ENCODE results near the gene ZNF74. TPM values are rescaled to one million over a fixed set of nuclear protein-coding genes. Genes with fewer than 3 reads are reported as not detected.

The ZNF74 gene
- total RNA-seq, 1 donor from 2014 or later: 12.3 TPM

DNA sequence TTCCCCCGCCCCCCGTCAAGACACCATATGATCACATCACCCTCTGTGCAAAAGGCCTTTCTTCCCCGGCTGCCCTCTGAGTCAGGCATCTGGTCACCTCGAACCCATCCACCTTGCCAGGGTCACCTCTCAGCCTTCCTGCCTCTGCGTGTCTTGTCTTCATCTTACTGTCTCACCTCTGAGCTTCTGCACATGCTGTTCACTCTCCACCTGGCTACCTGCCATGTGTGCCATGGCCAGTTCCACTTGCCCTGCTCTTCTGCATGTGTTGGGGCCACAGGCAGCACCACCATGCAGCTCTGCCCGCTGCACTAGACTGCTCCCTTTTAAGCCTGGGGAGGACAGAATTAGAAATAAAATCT is 9.8 kb downstream of the ZNF74 start:
- H3K36me3 ChIP-seq: peaks cover 63% of the 10 kb centered on the region
- ATAC-seq: no peak
- intact Hi-C loops (cut with DNase I): no loop called here

DNA sequence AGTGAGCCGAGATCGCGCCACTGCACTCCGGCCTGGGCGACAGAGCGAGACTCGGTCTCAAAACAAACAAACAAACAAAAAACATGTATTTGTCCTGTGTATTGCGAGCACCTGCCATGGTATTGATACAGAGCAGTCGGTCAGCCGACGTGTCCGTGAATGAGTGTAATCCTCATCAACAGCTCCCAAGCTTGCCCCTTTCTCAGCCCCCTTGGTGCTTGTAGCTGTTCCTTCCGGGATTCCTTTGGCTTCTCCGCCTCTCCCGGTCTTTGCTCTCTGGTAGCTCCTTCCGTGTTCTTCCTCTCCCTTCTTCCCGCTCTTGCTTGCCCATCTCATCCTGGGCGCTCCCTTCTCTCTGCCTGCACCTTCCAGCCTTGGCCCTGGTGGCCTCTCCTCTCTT is 10.9 kb downstream of the ZNF74 start:
- intact Hi-C loops (cut with DNase I): no loop called here
- no peak overlapping the region for H3K27ac ChIP-seq
- TF ChIP-seq, protein P1, sequence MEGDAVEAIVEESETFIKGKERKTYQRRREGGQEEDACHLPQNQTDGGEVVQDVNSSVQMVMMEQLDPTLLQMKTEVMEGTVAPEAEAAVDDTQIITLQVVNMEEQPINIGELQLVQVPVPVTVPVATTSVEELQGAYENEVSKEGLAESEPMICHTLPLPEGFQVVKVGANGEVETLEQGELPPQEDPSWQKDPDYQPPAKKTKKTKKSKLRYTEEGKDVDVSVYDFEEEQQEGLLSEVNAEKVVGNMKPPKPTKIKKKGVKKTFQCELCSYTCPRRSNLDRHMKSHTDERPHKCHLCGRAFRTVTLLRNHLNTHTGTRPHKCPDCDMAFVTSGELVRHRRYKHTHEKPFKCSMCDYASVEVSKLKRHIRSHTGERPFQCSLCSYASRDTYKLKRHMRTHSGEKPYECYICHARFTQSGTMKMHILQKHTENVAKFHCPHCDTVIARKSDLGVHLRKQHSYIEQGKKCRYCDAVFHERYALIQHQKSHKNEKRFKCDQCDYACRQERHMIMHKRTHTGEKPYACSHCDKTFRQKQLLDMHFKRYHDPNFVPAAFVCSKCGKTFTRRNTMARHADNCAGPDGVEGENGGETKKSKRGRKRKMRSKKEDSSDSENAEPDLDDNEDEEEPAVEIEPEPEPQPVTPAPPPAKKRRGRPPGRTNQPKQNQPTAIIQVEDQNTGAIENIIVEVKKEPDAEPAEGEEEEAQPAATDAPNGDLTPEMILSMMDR (IDR thresholded peaks at IDR 0.05): no peak
- H3K4me1 ChIP-seq: no peaks in the 10 kb centered on the region
- peaks cover 63% of the 10 kb centered on the region for H3K36me3 ChIP-seq
- no peaks in the 10 kb centered on the region for H3K9me3 ChIP-seq
- H3K27me3 ChIP-seq (ENCODE audit: low read depth): no peaks in the 10 kb centered on the region
- ATAC-seq: no peak
- H3K4me3 ChIP-seq: no peak overlapping the region
- no peak for DNase-seq

More for the DNA sequence above, 9.8 kb downstream of the ZNF74 start:
- H3K4me1 ChIP-seq: no peaks in the 10 kb centered on the region
- H3K27ac ChIP-seq: no peak overlapping the region
- no peak for DNase-seq
- H3K4me3 ChIP-seq: no peak overlapping the region
- no peaks in the 10 kb centered on the region for H3K27me3 ChIP-seq (ENCODE audit: low read depth)
- no peaks in the 10 kb centered on the region for H3K9me3 ChIP-seq
- TF ChIP-seq, protein P1 (IDR thresholded peaks at IDR 0.05): no peak

DNA sequence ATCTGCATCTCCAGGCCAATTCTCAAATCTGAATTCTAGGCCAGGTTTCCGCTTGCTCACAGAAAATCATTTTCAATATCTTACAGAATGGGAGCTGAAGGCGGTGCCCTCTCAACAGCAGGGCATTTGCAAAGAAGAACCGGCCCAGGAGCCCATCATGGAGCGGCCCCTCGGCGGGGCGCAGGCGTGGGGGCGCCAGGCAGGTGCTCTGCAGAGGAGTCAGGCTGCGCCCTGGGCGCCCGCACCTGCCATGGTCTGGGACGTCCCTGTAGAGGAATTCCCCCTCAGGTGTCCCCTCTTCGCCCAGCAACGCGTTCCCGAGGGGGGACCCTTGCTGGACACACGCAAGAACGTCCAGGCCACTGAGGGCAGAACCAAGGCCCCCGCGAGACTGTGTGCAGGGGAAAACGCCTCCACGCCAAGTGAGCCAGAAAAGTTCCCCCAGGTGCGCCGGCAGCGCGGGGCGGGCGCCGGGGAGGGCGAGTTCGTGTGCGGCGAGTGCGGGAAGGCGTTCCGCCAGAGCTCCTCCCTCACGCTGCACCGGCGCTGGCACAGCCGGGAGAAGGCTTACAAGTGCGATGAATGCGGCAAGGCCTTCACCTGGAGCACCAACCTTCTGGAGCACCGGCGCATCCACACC is 11.5 kb downstream of the ZNF74 start:
- Histone ChIP-seq H3K36me3 (peaks cover 61% of the 10 kb centered on the region), H3K27ac (no peak overlapping the region), H3K4me3 (no peak overlapping the region), H3K9me3 (no peaks in the 10 kb centered on the region), H3K27me3 (ENCODE audit: low read depth) (no peaks in the 10 kb centered on the region), H3K4me1 (no peaks in the 10 kb centered on the region)
- intact Hi-C loops (cut with DNase I): no loop called here
- no peak for DNase-seq
- TF ChIP-seq, protein P1 (IDR thresholded peaks at IDR 0.05): no peak
- peak in 1 of 2 donors; percentile 9 for ATAC-seq

DNA sequence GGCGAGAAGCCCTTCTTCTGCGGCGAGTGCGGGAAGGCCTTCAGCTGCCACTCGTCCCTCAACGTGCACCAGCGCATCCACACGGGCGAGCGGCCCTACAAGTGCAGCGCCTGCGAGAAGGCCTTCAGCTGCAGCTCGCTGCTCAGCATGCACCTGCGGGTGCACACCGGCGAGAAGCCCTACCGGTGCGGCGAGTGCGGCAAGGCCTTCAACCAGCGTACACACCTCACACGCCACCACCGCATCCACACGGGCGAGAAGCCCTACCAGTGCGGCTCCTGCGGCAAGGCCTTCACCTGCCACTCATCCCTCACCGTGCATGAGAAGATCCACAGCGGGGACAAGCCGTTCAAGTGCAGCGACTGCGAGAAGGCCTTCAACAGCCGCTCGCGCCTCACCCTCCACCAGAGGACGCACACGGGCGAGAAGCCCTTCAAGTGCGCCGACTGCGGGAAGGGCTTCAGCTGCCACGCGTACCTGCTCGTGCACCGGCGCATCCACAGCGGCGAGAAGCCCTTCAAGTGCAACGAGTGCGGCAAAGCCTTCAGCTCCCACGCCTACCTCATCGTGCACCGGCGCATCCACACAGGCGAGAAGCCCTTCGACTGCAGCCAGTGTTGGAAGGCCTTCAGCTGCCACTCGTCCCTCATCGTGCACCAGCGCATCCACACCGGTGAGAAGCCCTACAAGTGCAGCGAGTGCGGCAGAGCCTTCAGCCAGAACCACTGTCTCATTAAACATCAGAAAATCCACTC is 12.2 kb downstream of the ZNF74 start:
- TF ChIP-seq, protein P1 (IDR thresholded peaks at IDR 0.05): no peak
- Histone ChIP-seq H3K36me3 (peaks cover 54% of the 10 kb centered on the region), H3K27me3 (ENCODE audit: low read depth) (no peaks in the 10 kb centered on the region), H3K9me3 (no peaks in the 10 kb centered on the region), H3K4me1 (no peaks in the 10 kb centered on the region), H3K4me3 (no peak overlapping the region), H3K27ac (no peak overlapping the region)
- intact Hi-C loops (cut with DNase I): no loop called here
- no peak for ATAC-seq
- peak; percentile 30 for DNase-seq

DNA sequence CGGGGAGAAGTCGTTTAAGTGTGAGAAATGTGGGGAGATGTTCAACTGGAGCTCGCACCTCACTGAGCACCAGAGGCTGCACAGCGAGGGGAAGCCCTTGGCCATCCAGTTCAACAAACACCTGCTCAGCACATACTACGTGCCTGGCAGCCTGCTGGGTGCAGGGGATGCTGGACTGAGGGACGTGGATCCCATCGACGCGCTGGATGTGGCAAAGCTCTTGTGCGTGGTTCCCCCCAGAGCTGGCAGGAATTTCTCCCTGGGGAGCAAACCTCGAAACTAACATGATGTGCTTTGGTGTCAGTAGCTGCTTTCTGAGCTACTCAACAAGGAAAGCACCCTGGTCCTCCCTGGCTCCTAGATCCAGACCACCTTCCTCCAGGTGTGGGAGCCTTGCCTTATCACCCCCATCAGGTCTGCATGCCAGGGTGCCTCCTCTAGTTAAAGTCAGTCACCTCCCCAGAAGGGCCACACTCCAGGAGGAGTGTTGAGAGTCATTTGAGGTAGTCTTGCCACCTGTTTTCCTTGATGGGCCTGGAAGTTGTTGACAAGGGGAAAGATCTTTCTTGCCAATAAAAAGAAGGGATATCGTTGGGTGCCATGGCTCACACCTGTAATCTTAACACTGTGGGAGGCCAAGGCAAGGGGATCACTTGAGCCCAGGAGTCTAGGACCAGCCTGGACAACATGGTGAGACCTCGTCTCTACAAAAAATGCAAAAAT is 12.9 kb downstream of the ZNF74 start:
- DNase-seq (no peak), ATAC-seq (no peak)
- Histone ChIP-seq H3K4me3 (no peak overlapping the region), H3K27me3 (ENCODE audit: low read depth) (no peaks in the 10 kb centered on the region), H3K9me3 (no peaks in the 10 kb centered on the region), H3K36me3 (peaks cover 46% of the 10 kb centered on the region), H3K27ac (no peak overlapping the region), H3K4me1 (no peaks in the 10 kb centered on the region)
- TF ChIP-seq, protein P1 (IDR thresholded peaks at IDR 0.05): no peak
- intact Hi-C loops (cut with DNase I): no loop called here
